Mucosa of descending colon (tissue), 3 donors: ENCODE data around the gene STPG4. TPM values are rescaled to one million over a fixed set of nuclear protein-coding genes. Genes with fewer than 3 reads are reported as not detected.
A peak's percentile ranks its signal among the peaks of the same experiment; 100 is the strongest.

Source experiments
- ATAC-seq: fragments of 200-7000 bp; cut with Tn5 transposase; one replicate; pipeline ENCODE4 v1.9.1; 2020; ENCODE audit warnings: mild to moderate bottlenecking, moderate library complexity
- DNase-seq, 3 donors: peaks; one replicate each; pipeline ENCODE4 v3.0.0-alpha.2; 2020
- H3K36me3 ChIP-seq: fragments of 200-600 bp; one replicate; pipeline ENCODE4 v1.8.0; 2021; ENCODE audit warnings: low read depth, mild to moderate bottlenecking
- H3K4me1 ChIP-seq: fragments of 200-600 bp; one replicate; pipeline ENCODE4 v1.8.0; 2021; ENCODE audit warnings: low read depth, mild to moderate bottlenecking
- H3K4me3 ChIP-seq: fragments of 200-600 bp; one replicate; pipeline ENCODE4 v1.8.0; 2021; ENCODE audit warnings: mild to moderate bottlenecking
- H3K9me3 ChIP-seq: fragments of 200-600 bp; one replicate; pipeline ENCODE4 v1.8.0; 2021; ENCODE audit warnings: mild to moderate bottlenecking
- CTCF ChIP-seq: fragments of 200-600 bp; IDR thresholded peaks from one replicate; pipeline ENCODE4 v1.8.0; 2022; ENCODE audit warnings: antibody characterized with exemption, mild to moderate bottlenecking
- intact Hi-C, 2 donors: fragments of 100-400 bp; cut with DNase I in 1 of 2; cut with micrococcal nuclease in 1 of 2; formaldehyde crosslinking; loops; one replicate each; pipeline versions ENCODE4 v1.11.0 to v1.11.1; 2022; cut with DNase I, micrococcal nuclease
- total RNA-seq, 3 donors: library from RNA; stranded (reverse); fragmentation: NEBNext Ultra II Directional in 2 of 3; extraction: Animal tissue kit (Norgen Biotek cat#: 25700) in 2 of 3; gene quantifications; one replicate each; pipeline versions ENCODE4 v1.2.1 to v1.2.4, GENCODE V29; 2021 to 2023
- donor health status: DM: no; HTN: no; CAD: no; lungs with moderate emphysema.
- donor health status: DM: no; HTN: no; CAD: no.
- donor health status: DM: no; HTN: yes; CAD: no.

The STPG4 gene
- total RNA-seq, 3 donors from 2014 or later = 0.46 to 0.63 TPM; not detected in 1

- Histone ChIP-seq H3K36me3 (no peaks in the 10 kb centered on the region), H3K4me3 (no peak overlapping the region), H3K9me3 (no peaks in the 10 kb centered on the region), H3K4me1 (peaks cover 13% of the 10 kb centered on the region)
- DNase-seq (no peak), ATAC-seq (no peak)
- intact Hi-C loops = no loop called here
- TF ChIP-seq CTCF = no peak
Observed at GRCh38 chr2:47083886-47084687, 71.0 kb downstream of the STPG4 start.

DNA sequence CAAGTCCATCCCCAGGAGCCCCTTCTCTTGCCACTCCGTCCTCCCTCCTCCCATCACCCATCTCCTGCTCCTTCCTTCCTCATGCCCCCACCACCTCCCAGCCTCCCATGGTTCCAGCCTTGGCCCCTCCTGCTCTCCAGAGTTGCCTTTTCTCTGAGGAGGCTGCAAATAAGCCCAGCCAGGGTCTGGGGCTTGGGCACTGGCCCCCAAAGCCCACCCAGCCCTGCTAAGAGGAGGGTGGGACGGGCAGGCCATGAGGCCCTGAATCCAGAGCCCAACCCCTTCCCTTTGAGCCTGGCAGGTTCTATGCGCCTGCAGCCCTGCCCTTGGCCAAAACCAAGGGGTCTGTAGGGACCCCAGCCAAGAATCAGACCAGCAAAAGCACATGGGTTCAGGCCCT, 71.6 kb downstream of the STPG4 start:
- no peak for TF ChIP-seq CTCF
- Histone ChIP-seq H3K4me1 (peaks cover 19% of the 10 kb centered on the region), H3K9me3 (no peaks in the 10 kb centered on the region), H3K36me3 (no peaks in the 10 kb centered on the region), H3K4me3 (no peak overlapping the region)
- ATAC-seq (no peak), DNase-seq (no peak)
- intact Hi-C loops = no loop called here

DNA sequence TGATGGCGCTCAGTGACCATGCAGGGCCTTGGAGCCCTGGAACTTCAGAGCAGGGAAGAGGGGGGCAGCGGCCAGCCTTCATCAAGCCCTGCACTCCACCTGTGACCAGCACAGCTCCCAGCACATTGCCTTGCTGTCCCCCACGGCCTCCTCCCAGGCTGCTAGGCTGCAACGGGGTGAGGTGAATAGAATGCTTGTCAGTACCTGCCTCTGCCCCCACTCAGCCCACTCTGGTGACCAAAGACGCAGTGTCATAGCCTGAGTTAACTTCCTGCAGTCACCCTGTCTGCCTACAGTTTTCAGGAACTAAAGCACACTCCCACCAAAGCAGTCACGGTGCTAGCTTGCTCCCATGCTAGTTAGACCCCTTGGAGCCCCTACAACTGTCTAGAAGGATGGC, 72.1 kb downstream of the STPG4 start:
- ATAC-seq (no peak), DNase-seq (no peak)
- no peaks in the 10 kb centered on the region for H3K36me3 ChIP-seq
- intact Hi-C loops = no loop called here
- H3K4me1 ChIP-seq = peaks cover 24% of the 10 kb centered on the region
- no peaks in the 10 kb centered on the region for H3K9me3 ChIP-seq
- no peak overlapping the region for H3K4me3 ChIP-seq
- no peak for TF ChIP-seq CTCF

- no peak for ATAC-seq
- H3K36me3 ChIP-seq = no peaks in the 10 kb centered on the region
- H3K4me1 ChIP-seq = peaks cover 25% of the 10 kb centered on the region
- DNase-seq = no peak
- TF ChIP-seq CTCF = no peak
- no peaks in the 10 kb centered on the region for H3K9me3 ChIP-seq
- intact Hi-C loops = no loop called here
- no peak overlapping the region for H3K4me3 ChIP-seq
Observed at GRCh38 chr2:47080888-47081301, 74.2 kb downstream of the STPG4 start.

- ATAC-seq (peak; percentile 17), DNase-seq (peak in 2 of 3 donors; percentile 43 to 54)
- Histone ChIP-seq H3K36me3 (no peaks in the 10 kb centered on the region), H3K4me3 (no peak overlapping the region), H3K4me1 (peaks cover 25% of the 10 kb centered on the region), H3K9me3 (no peaks in the 10 kb centered on the region)
- intact Hi-C loops = no loop called here
- TF ChIP-seq CTCF = no peak
Observed at GRCh38 chr2:47079515-47080412, 75.3 kb downstream of the STPG4 start.
